HG02870 (cell line): Measurements from ENCODE around the gene BTBD9.

ENCODE experiments used
- ATAC-seq: cut with Tn5 transposase; IDR thresholded peaks from one replicate; pipeline ENCODE4 v1.9.1; 2021; ENCODE audit warnings: mild to moderate bottlenecking, moderate library complexity; ENCODE audit not compliant: unreplicated experiment

BTBD9 gene

DNA sequence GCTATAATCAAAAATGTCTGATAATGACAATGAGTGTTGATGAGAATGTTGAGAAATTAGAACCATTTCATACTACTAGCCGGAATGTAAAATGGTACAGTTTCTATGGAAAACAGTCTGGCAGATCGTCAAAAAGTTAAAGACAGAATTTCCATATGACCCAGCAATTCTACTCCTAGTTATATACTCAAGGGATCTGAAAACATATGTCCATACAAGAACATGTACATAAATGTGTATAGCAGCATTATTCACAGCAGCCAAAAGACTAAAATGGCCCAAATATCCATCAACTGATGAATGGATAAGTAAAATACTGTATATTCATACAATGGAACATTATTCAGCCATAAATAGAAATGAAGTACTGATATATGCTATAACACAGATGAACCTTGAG, 236.2 kb downstream of the BTBD9 start:
- no peak for ATAC-seq

DNA sequence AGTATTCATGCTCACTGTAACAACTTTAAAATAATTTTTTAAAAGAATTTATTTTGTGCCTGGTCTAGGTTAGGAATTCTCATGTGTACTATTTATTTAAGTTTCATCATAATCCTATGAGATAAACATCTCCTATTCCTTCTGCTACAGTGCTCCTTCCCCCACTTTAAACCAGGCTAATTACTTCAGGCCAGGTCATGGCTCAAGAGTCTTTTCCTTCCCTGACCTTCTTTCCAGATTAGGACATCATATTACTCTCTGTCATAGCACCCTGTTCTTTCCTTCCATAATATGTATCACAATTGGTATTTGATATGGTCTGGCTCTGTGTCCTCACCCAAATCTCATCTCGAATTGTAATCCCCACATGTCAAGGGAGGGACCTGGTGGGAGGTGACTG, 239.0 kb downstream of the BTBD9 start:
- no peak for ATAC-seq

DNA sequence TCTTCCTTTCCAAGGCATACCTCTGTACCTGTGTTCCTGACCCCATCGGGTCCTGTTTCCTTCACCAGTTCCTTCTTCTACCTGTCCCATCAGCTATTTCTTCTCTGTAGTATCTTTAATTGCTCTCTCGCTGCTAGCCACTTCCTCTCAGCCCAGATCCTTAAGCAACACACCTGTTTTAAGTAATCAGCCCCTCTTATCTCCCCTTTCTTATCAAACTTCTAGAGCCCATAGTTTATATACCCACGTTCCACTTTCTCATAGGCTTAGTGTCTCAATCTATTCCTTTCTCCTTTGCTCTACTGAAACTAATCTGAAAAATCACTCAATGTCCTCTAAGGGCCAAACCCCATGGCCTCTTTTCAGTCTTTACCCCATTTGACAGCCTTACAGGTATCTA, 239.6 kb downstream of the BTBD9 start:
- ATAC-seq = no peak

DNA sequence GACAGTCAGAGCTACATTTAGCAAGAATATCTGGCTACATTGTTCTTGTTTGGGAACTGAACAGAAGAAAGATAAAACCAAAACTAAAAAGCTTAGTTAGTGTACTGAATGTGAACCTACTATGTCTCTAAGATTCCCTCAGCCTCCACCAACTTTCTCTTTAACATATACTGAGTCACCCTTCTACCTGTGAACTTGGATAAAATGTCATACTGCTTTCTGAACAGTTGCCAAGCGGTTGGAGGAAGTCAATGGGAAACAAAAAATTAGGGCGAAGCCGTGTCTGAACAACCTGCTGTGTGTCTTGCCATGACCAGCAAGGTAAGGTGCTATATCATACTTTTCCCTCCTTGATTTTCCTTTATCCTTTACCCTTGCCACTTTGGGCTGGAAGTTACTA, 243.5 kb downstream of the BTBD9 start:
- no peak for ATAC-seq

DNA sequence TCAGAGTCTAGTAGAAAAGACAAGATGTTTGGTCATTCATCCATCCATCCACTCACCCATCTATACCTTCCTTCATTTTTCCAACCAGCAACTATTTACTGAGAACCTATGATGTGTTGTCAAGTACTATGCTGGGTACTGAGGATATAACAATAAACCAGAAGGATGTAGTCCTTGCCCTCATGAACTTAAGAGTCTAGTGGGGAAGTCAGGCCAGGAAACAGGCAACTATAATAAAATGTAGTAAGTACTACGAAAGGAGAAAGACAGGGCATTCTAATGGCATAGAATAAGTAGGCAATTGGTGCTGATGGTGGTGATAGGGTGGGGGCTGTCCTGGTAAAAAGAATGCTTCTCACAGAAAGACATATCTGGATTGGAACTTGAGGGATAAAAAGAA, 245.7 kb downstream of the BTBD9 start:
- no peak for ATAC-seq

DNA sequence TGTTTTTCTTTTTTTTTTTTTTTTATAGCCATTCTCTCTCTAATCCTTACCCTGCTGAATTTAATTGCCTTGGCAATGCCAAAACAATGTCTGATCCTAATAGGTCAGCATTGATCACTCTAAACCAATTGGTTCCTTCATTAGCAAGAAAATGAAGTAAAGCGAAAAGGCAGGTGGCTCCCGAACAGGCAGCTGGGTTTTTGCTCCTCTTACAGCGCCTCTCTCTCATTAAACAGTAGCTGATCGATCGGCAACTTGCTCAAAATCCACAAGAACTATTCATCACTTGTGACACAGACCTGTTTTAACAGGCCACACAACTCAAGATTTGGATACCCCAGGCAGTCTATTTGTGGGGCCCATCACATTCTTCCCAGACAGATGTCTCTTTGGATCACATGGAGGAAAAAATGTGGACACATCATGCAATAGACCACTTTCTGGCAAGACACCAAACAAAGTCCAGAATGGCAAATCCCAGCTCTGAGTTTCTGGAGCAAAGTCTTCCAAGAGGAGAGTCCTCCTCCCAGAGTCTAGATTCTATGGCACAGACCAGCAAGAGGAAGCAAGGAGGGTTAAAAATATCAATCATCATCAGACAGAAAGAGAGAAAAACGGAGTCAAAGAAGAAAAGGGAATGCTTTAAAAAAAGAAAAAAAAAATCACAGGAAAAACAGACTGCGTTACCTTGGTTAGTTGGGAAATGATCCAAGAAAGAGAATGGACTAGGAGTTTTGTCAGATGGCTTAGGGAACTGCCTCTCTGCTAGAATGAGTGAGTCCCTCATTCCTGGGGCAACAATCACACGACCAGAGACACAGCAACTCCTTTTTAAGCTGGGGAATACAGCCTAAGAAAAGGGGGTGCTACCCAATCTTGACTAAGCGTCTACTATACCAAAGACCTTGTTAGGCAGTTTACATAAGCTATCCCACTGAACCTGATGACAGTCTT, 247.8 kb downstream of the BTBD9 start:
- ATAC-seq = no peak

DNA sequence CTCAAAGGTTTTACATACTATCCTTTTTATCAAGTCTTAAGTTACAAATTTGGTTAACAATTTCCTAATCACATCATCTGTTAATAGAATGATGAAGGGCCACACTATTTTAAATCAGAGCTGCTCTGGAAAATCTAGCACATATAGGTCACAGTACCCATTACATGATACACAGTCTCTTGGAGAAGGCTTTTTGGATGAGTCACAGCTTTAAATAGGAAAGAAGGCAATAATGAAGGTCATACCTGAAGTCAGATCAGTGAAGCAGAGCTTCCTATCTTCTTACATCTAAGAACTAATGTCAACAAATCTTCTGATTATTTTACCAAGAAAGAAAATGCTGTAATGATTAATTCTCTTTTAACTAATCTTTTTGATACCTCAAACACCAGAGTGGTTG, 248.5 kb downstream of the BTBD9 start:
- no peak for ATAC-seq

DNA sequence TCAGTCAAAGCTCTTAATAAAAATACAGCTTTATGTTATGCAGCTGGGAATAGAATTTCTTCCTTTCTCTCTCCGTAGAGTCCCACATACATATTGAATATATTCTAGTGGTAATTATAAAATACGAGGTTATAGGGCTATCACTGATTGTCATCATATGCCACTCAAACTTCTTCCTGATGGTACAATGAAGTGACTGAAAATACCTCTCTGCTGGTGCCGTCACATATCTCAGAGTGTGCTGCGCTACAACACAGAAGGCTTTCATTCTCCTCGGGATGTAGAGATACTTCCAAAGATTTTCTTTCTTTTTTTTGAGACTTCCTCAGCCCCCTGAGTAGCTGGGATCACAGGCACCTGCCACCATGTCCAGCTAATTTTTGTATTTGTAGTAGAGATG, 249.9 kb downstream of the BTBD9 start:
- ATAC-seq = no peak

DNA sequence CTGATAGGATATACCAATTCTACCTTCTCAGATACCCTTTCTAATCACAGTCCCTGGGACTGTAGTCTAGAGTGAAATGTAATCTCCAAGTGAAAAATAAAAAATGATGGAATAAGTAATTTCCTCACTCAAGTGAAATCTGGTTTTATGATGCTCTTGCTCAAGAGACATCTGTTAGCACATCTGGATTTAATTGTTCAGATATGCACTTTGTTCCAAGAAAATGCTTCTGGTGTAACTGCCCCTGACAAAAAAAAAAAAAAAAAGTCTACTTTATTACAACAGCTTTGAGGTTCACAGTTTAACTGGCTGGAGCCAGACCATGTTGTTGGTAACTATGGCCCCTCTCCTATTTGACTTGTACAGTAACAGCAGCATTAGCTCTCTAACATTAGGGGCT, 251.8 kb downstream of the BTBD9 start:
- ATAC-seq = no peak

DNA sequence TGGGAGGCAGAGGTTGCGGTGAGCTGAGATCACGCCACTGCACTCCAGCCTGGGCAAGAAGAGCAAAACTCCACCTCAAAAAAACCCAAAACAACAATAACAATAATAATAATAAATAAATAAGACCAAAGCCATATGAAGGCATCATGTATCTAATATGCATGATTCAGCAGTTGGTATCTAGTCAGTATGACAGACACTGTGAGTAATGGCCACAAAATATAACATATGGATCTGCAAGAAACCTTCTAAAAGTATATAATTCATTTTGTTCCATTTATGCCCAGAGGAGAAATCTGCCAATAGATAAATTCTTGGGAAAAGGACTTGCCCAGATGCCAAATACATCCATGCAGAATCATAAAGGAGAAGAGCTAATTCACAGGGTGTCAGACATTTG, 252.3 kb downstream of the BTBD9 start:
- no peak for ATAC-seq

DNA sequence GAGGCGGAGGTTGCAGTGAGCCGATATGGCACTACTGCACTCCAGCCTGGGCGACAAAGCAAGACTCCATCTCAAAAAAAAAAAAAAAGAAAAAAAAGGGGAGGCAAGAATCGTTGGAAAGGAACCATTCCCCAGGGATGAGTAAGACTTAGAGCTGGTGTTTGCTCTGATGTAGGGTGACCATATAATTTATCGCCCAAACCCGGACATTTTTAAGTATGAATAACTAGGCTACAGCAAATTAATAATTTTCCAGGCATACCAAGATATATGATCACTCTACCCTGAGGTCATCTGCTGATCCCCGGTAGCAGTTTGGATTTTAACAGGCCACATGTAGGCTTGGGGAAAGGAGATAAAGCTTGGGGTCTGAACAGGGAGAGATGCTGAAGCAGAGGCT, 260.9 kb downstream of the BTBD9 start:
- ATAC-seq = no peak

DNA sequence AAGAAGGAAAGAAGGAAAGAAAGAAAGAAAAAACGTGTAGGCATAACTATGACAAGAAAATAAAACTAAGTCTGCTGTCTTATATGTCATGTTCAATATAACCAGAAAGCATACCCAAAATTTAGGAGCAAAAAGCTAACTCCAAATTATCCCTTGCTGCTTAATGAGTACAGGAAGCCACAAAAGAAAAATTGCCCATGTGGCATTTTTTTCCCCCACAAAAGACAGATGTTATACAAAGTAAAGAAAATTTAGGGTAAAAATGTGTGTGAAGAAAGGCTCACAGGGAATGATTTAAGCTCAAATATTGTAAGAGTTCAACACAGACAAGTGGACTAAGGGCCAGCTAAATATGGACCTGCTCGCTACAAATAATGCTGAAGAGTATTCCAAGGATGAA, 263.8 kb downstream of the BTBD9 start:
- ATAC-seq = no peak

DNA sequence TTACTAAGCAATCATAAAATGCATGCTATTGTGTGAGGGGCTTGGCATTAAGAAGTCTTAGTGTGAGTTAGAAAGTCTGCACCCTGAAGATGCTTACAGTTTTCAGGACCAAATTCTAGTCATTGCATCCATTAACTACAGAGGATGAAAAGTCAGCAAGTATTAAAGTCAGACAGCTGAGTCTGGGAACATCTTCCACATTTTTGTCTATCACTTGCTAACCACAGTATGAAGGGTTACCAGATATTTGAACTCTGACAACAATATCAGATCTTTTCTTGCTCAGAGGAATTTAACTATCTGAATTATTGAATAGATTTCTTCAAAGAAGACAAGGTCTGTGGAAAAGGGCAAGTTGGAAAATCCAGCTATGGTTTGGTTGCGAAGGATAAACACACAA, 264.4 kb downstream of the BTBD9 start:
- no peak for ATAC-seq

DNA sequence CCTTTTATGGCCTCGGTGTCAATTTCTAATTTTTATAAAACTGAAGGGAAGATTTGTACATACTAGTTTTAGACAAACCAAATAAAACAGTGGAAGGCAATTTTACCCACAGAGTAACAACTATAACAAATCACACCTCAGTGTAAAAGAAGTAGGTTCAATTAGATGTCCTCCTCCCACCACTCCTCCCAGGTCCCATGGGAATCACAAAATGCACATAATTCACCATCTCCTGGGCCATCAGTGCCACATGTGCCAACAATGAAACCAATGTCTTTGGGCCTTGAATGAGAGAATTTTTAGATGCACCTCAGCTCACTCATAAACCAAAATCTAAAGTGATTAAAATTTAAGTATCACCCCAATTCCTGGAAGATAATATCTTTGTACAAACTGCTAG, 267.8 kb downstream of the BTBD9 start:
- no peak for ATAC-seq

DNA sequence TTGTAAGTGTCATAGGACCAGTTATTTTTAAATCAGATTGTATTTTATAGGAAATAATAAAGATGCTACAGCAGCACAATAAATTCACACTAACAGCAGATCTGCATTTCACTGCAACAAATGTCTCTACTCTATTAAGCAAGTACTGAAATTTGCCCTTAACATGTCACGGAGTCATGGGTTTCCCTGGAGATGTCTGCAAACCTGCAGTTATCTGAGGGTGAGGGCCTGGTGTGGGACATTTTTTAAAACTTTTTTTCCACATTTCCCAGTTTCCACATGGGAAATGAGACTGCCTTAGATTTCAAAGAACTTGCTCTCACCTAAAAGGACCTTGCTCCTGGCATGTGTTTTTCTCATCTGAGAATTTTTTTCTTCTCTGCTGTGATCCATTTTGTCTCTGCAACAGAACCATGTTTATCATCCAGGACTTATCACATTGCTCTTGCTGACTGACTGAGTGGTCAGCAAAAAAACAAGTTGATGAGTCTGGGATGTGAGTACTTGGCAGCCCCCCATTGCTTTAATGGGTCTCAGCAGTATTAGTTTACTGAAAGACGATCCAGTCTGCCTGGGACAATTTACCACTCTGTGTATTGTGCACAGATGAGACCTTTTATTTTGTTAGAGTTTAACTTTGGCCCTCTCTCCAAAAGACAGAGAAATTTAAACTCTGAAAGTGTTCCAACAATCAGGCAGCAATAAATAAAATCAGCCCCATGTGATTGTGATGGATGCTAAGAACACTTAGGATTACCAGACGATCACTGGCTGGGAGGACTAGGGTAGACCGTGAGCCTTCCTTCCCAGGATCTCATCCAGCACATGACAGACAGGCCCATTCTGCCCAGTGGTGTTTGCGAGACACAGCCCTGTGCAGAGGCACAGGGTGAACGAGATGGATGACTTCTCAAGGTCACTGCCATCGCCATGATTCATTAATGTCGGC, 268.8 kb downstream of the BTBD9 start:
- ATAC-seq = no peak

DNA sequence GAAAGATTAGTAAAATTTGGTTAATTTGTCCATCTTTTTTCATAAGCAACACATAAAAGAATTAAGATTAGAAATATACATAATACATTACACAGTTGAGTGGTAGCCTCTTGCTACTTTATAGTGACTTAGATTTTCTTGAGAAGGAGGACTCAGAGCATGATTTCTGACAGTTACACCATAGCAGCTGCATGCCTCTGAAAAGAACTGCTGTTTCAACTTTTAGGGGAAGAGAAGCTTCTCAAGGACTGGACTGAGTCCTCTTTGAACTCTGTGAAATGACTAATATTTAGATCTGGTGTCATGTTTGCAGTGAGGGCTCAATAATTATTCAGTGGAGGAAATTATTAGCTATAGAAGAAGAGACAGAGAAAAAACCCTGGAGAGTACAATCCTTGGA, 272.5 kb downstream of the BTBD9 start:
- ATAC-seq = no peak

DNA sequence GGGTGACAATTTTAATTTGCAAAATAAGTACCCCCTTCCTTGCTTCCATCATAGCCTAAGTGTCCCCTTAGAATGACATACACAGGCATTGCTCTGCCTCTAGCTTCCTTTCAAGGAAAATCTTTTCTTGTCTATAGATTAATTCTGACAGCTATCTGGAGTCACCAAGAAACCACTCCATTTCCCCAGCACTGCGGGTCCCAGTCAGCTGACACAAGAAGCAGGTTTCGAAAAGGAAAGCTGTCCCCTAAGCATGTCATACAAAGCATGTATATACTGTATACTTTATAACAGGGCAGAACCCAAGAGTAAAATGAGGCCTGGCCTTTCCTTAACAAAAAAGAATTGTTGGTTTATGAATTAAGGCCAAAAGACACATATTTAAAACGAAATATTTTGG, 273.5 kb downstream of the BTBD9 start:
- ATAC-seq = no peak

DNA sequence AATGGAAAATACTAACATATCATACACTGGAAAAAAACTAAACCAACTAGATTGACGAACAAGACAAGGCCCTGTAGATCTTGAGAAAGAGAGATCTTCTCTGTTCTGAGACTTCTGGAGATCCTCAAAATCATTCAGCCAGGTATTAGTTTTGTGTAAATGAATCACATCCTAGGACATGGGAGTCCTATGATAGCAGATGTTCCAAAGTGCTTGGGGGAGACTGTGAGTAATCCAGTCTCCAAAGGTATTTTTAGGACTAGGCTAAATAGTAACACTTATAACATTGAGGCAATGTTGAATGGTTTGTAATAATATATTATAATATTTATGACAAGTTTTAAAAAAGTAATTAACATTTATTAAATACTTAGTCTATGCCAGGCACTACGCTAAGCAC, 275.0 kb downstream of the BTBD9 start:
- no peak for ATAC-seq

DNA sequence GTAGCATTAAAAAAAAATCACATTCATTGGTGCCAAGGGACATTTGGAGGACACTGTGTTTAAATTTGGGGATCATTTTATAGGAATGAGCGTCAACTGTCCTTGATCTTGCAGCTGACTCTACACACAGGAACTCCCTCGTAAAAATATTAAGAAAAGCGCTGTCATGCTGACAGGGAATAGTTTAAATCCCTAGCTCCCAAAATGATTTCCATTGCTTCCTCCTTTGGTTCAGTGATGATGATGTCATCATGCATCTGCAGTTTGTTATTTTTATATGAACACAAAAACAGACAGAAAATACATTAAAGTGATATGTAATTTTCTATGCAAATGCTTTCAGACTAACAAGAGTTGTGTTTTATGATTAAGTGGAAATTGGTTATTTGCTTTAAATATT, 275.6 kb downstream of the BTBD9 start:
- no peak for ATAC-seq

DNA sequence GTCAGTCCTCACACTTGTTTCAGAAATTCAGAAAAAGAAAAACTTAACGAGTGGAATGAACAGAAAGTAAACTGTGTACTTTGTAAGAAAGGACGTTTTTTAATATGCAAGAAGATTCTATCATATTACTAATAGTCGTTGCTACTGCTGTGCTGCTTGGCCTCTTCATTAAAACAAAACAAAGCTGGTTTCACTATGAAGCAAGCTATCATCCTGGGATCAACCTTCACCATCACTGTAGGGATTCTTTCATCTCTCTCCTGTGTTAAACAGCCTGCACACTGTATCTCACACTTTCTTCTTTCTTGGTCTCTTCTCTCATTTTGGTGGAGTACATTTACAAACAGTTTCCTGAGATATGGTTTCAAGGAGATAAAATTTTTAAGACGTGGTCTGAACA, 284.2 kb downstream of the BTBD9 start:
- no peak for ATAC-seq

DNA sequence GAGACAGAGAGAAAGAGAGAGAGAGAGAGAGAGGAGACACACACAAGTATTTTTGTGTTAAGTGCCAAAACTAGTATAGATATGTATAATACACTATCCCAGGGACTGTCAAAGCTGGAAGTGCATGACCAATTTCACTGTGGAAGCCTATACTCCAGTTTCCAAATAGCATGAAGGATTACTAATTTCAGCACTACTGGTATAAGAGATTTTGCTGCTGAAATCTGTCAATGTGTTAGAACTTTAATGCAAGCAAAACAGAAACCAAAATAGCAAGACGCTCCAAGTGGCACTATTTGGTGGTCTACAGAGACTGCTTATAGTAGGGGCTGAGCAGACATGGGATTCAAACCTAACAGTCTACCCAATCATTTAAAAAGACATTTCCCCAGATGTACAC, 284.8 kb downstream of the BTBD9 start:
- ATAC-seq = peak; percentile 46

DNA sequence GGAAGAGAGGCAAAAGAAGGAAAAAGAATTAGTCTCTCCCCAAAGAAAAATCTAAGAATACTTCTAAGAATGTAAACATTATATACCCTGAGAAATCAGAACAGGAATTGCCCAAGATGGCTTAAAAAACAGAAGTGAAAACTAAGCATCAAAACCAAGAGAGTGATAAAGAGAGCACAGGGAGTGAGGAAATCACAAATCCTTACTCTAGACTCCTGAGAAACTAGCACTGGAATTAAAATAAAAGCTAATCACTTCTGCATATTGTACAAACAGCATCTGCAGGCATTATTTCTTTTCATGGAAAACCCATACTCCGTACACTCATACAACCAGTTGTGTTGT, 285.7 kb downstream of the BTBD9 start:
- no peak for ATAC-seq
